ENCODE results near the gene GPC3.

GRCh38 chrX:133868682-133869081 lies 116.7 kb downstream of the GPC3 start:
- TF ChIP-seq CTCF (conservative IDR thresholded peaks at IDR 0.05; ENCODE audit: low read depth in 2 of 2), result no peak
- no peak for TF ChIP-seq EZH2phosphoT487 (IDR thresholded peaks at IDR 0.05; ENCODE audit: unreplicated experiment)
- no peak for TF ChIP-seq POLR2AphosphoS5 (IDR thresholded peaks at IDR 0.05; ENCODE audit: low read depth)
- TF ChIP-seq EZH2 (IDR thresholded peaks at IDR 0.05; ENCODE audit: low read depth, unreplicated experiment), result no peak
- no peak for TF ChIP-seq CREB1 (CRISPR knock-in tag; IDR thresholded peaks at IDR 0.05; ENCODE audit: low read depth)
- no peak for TF ChIP-seq STAT1 (IDR thresholded peaks at IDR 0.05; ENCODE audit: unreplicated experiment)
- TF ChIP-seq ZNF331 (CRISPR knock-in tag; IDR thresholded peaks at IDR 0.05; ENCODE audit: low read depth), result no peak
- TF ChIP-seq REST (IDR thresholded peaks at IDR 0.05; ENCODE audit: unreplicated experiment), result no peak
- no peak for TF ChIP-seq JUNB (IDR thresholded peaks at IDR 0.05; ENCODE audit: unreplicated experiment)

Data from GM23338 (cell line).